MV-4-11 (cell line): ENCODE data around the gene NUP35.
"Not testable (repeated sequence)": the region's sequence is repeated elsewhere in the genome, so short reads cannot be mapped to it uniquely, and the experiment has no call there.

Experiments used
- DNase-seq: peaks from one replicate; lab custom pipeline; 2025; lab: John Stamatoyannopoulos, UW

Gene NUP35

DNA sequence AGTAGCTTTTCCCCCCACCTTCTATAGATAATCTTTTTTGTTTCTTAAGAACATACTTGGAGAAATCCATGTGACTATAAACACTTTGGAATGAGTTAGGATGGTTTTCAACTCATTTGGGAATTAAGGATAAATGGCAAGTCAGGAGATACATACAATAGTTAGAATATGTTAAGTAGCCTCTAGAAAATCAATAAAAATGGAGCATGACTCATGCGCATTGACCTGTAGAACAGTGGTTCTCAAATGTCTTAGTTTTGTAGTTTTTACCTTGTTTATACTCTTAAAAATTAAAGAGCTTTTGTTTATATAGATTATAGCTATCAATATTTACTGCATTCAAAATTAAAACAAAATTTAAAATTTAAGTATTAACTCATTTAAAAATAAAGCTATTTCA is 24.7 kb downstream of the NUP35 start:
- no peak for DNase-seq

DNA sequence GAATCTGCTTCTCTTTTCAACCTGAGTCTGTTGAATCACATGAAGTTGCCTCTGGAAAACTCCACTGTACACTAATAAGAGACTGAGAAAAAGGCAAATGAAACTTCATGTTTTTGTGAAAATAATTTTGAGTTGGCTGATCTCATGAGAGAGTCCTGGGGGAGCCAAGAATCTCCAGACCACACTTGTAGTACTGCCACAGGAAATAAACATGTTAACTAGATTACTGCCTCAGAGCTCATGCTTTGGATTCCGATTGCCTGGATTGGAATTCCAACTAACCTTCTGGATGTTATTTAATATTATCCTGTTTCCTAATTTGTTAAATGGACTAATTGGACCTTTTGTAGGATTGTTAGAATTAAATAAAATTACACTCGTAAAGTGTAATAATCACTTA is 25.2 kb downstream of the NUP35 start:
- no peak for DNase-seq

GRCh38 chr2:183152280-183152679 is 28.0 kb downstream of the NUP35 start:
- DNase-seq: not testable (repeated sequence)

GRCh38 chr2:183153967-183154366 is 29.7 kb downstream of the NUP35 start:
- no peak for DNase-seq

- peak; percentile 58 for DNase-seq
These were observed 30.5 kb downstream of the NUP35 start for GRCh38 chr2:183154772-183155171.

GRCh38 chr2:183157131-183157530 is 32.9 kb downstream of the NUP35 start:
- DNase-seq: no peak

DNA sequence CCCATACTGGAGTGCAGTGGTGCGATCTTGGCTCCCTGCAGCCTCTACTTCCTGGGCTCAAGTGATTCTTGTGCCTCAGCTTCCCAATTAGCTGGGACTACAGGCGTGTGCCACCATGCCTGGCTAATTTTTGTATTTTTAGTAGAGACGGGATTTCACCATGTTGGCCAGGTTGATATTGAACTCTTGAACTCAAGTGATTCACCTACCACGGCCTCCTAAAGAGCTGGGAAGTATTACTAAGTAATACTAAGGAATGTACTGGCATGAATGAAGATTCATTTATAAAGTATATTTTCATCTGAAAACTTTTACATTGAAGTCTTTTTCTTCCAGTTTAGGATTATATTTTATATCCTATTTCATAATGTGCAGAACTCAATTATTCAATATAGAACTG is 38.1 kb downstream of the NUP35 start:
- DNase-seq: no peak

- no peak for DNase-seq
These were observed 39.8 kb downstream of the NUP35 start for GRCh38 chr2:183163821-183164649.

DNA sequence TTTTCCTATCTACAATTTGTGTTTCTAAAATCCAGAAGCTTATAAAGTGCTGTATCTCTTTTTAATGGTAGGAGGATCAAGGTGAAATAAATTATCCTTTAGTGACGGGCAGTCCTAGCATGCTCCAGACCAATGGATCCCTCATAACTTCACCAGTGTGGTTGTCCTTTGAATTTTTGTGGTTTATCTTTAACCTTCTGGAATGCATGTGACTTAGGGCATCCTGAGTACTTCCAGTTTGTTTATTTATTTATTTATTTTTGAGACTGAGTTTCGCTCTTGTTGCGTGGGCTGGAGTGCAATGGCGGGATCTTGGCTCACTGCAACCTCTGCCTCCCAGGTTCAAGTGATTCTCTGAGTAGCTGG is 40.4 kb downstream of the NUP35 start:
- no peak for DNase-seq

DNA sequence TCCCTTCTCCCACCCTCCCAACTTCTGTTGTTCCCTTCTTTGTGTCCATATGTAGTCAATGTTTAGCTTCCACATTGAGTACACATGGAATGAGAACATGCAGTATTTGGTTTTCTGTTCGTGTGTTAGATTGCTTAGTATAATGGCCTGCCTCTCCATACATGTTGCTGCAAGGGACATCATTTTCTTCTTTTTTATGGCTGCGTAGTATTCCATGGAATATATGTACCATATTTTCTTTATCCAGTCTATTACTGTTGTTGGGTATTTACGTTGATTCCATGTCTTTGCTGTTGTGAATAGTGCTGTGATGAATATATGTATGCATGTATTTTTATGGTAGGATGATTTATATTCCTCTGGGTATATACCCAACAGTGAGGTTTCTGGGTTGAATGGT is 42.0 kb downstream of the NUP35 start:
- DNase-seq: no peak

DNA sequence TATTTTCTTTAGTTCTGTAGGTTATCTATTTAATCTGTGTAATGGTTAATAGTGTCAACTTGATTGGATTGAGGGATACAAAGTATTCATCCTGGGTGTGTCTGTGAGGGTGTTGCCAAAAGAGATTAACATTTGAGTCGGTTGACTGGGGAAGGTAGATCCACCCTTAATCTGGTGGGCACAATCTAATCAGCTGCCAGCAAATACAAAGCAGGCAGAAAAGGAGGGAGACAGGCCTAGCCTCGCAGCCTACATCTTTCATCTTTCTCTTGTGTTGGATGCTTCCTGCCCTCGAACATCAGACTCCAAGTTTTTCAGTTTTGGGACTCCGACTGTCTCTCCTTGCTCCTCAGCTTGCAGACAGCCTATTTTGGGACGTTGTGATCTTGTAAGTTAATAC is 42.7 kb downstream of the NUP35 start:
- DNase-seq: not testable (repeated sequence)

- DNase-seq: no peak
These were observed 48.1 kb downstream of the NUP35 start for GRCh38 chr2:183172220-183172887.

- no peak for DNase-seq
These were observed 54.9 kb downstream of the NUP35 start for GRCh38 chr2:183179156-183179555.

- no peak for DNase-seq
These were observed 61.3 kb downstream of the NUP35 start for GRCh38 chr2:183185534-183185933.

- DNase-seq: no peak
These were observed 62.1 kb downstream of the NUP35 start for GRCh38 chr2:183186296-183186695.

- no peak for DNase-seq
These were observed 62.5 kb downstream of the NUP35 start for GRCh38 chr2:183186766-183187165.

GRCh38 chr2:183192343-183192742 is 68.1 kb downstream of the NUP35 start:
- no peak for DNase-seq

DNA sequence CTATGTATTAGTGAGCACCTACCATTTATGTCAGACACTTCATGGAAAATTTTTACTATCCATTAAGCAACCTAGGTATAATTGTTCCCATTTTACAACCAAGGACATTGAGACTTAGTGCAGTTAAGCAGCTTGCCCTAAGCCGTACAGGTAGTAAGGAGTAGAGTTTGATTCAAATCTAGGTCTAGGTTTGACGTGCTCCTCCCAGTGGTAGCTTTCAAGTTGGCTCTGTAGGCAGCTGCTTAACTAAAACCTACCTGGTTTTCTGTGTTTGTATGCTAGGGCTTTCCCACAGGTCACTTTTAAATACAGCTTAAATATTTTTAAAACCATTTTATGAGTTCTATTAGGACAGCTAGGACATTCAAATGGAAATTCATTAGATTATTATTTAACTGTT is 69.7 kb downstream of the NUP35 start:
- no peak for DNase-seq

DNA sequence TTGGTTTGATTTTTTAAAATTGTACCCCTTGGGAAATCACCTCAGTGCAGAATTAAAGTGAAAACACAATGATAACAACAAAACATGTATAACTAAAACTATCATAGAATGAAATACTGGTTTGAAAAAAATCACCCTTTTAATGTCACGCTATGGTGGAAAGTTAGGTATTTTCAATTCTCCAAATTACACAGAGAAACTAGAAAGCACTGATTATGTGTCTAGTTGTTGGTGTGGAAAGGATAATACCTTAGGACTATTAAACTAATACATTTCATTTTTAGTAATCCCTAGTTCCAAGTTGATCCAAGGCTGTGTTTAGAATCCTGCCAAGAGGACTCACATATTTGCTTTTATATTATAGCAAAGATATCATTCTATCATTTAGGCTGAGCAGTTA is 71.2 kb downstream of the NUP35 start:
- DNase-seq: no peak

- DNase-seq: no peak
These were observed 71.8 kb downstream of the NUP35 start for GRCh38 chr2:183195998-183196409.

GRCh38 chr2:183204397-183204796 is 80.2 kb downstream of the NUP35 start:
- no peak for DNase-seq

DNA sequence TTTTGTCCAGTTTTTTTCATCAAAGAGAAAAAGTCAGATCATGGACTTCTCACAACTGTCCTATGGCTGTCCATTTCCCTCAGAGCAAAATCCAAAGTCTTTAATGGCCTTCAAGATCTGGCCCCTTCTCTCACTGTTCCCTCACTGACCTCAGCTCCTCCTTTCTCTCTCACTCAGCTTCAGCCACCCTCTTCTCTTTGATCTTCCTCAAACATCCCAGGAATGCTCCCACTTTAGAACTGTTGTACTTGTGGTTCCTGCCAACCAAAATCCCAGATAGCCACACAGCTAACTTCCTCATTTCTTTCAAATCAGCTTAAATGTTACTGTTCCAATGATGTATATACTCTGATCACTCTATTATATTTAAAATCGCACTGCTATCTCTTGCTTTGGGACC is 82.9 kb downstream of the NUP35 start:
- peak; percentile 22 for DNase-seq

- DNase-seq: no peak
These were observed 85.3 kb downstream of the NUP35 start for GRCh38 chr2:183209395-183210028.
